HG03159 (cell line): Measurements from ENCODE around the gene PAX5.

Experiments
- ATAC-seq: cut with Tn5 transposase; IDR thresholded peaks from one replicate; pipeline ENCODE4 v1.9.1; 2021; ENCODE audit warnings: mild to moderate bottlenecking, moderate library complexity; ENCODE audit not compliant: unreplicated experiment

PAX5 gene

GRCh38 chr9:36839131-36839885 lies 194.8 kb downstream of the PAX5 start:
- ATAC-seq = no peak

- no peak for ATAC-seq
Measured at GRCh38 chr9:36837431-36838405, 196.3 kb downstream of the PAX5 start.

GRCh38 chr9:36836486-36836885 lies 197.6 kb downstream of the PAX5 start:
- ATAC-seq = no peak

- no peak for ATAC-seq
Measured at GRCh38 chr9:36835271-36835996, 198.6 kb downstream of the PAX5 start.

- no peak for ATAC-seq
Measured at GRCh38 chr9:36834736-36835135, 199.3 kb downstream of the PAX5 start.

GRCh38 chr9:36833954-36834353 lies 200.1 kb downstream of the PAX5 start:
- no peak for ATAC-seq

GRCh38 chr9:36832164-36832795 lies 201.8 kb downstream of the PAX5 start:
- no peak for ATAC-seq

GRCh38 chr9:36831381-36832161 lies 202.5 kb downstream of the PAX5 start:
- ATAC-seq = no peak

- no peak for ATAC-seq
Measured at GRCh38 chr9:36828611-36829013, 205.5 kb downstream of the PAX5 start.

- no peak for ATAC-seq
Measured at GRCh38 chr9:36827593-36827992, 206.5 kb downstream of the PAX5 start.

- ATAC-seq = no peak
Measured at GRCh38 chr9:36826581-36826980, 207.5 kb downstream of the PAX5 start.

GRCh38 chr9:36825179-36825578 lies 208.9 kb downstream of the PAX5 start:
- no peak for ATAC-seq

GRCh38 chr9:36823934-36824333 lies 210.1 kb downstream of the PAX5 start:
- ATAC-seq = no peak

- no peak for ATAC-seq
Measured at GRCh38 chr9:36823466-36823865, 210.6 kb downstream of the PAX5 start.

GRCh38 chr9:36822201-36822600 lies 211.9 kb downstream of the PAX5 start:
- no peak for ATAC-seq

GRCh38 chr9:36820392-36820861 lies 213.6 kb downstream of the PAX5 start:
- no peak for ATAC-seq

GRCh38 chr9:36818965-36819870 lies 214.8 kb downstream of the PAX5 start:
- no peak for ATAC-seq

GRCh38 chr9:36818242-36818938 lies 215.7 kb downstream of the PAX5 start:
- ATAC-seq = no peak
